ENCODE measurements around the gene MICU1. TPM values are rescaled to one million over a fixed set of nuclear protein-coding genes. Genes with fewer than 3 reads are reported as not detected.

MICU1 gene
- total RNA-seq, 1 experiment from 2014 or later = 39.4 TPM

DNA sequence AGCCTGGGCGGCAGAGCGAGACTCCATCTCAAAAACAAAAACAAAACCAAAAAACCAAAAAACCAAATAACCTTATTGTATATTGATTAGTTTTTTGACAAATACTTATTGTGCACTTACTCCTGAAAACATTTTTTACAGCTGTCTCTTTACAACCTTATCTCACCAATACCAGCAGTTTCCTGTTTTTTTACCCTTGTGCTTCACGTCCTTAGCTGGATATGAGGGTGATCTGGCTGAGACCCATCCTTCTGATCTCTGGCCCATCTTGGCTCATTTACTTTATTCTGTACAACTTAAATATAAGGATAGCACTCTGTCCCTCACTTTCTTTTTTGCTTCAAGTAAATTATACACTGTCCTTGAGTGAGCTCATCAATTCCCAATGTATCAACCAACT is 166.6 kb downstream of the MICU1 start:
- ATAC-seq = no peak
- no peak overlapping the region for H3K4me3 ChIP-seq (replicated peaks in 1 of 2; ENCODE audit: low read depth in 1 of 2, low read length in 2 of 2)
- H3K9ac ChIP-seq (ENCODE audit: low read length) = no peak overlapping the region
- no peaks in the 10 kb centered on the region for H3K27me3 ChIP-seq (ENCODE audit: insufficient read depth, low read length)
- RAD21 ChIA-PET (ENCODE audit: low non-redundant PET in 1 of 2, low total read pairs in 2 of 2, uncharacterized antibody in 2 of 2, unreplicated experiment in 2 of 2) = no interaction called here
- no peaks in the 10 kb centered on the region for H3K36me3 ChIP-seq (ENCODE audit: control insufficient read depth in 1 of 2, insufficient read depth in 2 of 2, low read length in 2 of 2)
- H3K9me2 ChIP-seq (ENCODE audit: insufficient read depth) = no peaks in the 10 kb centered on the region
- no TSS peak for BruUV-seq (replicated peaks)
- no peaks in the 10 kb centered on the region for H3K9me3 ChIP-seq (ENCODE audit: control insufficient read depth in 1 of 2, insufficient read depth in 1 of 2, low read depth in 1 of 2, low read length in 2 of 2)
- no peaks in the 10 kb centered on the region for H4K20me1 ChIP-seq (ENCODE audit: insufficient read depth)
- H2AFZ ChIP-seq (ENCODE audit: low read depth, low read length, poor library complexity, severe bottlenecking) = no peak overlapping the region
- H3K79me2 ChIP-seq (ENCODE audit: insufficient read depth, low read length) = no peaks in the 10 kb centered on the region
- H3K27ac ChIP-seq (ENCODE audit: low read depth, low read length) = no peak overlapping the region
- DNase-seq (ENCODE audit: low read depth, low spot score) = no peak
- TF ChIP-seq EZH2phosphoT487 (IDR thresholded peaks at IDR 0.05; ENCODE audit: borderline replicate concordance) (no peak), FOSL1 (IDR thresholded peaks at IDR 0.05; ENCODE audit: low read depth) (no peak), POLR2AphosphoS5 (IDR thresholded peaks at IDR 0.05; ENCODE audit: low read depth, low read length) (no peak), MAX (IDR thresholded peaks at IDR 0.05) (no peak), CTCF (IDR thresholded peaks at IDR 0.05 in 2 of 3, conservative IDR thresholded peaks at IDR 0.05 in 1 of 3; ENCODE audit: borderline replicate concordance in 1 of 3, insufficient read depth in 1 of 3, low read depth in 2 of 3, low read length in 2 of 3) (no peak), RAD21 (IDR thresholded peaks at IDR 0.05; ENCODE audit: low read depth) (no peak), POLR2A (IDR thresholded peaks at IDR 0.05; ENCODE audit: borderline replicate concordance, extremely low read depth, insufficient read depth, insufficient read length) (no peak), SIN3A (IDR thresholded peaks at IDR 0.05; ENCODE audit: low read depth) (no peak), TCF7L2 (IDR thresholded peaks at IDR 0.05; ENCODE audit: borderline replicate concordance, extremely low read depth, insufficient read depth, insufficient read length) (no peak), EZH2 (IDR thresholded peaks at IDR 0.05) (no peak), SP1 (IDR thresholded peaks at IDR 0.05; ENCODE audit: low read depth) (no peak), CBX3 (IDR thresholded peaks at IDR 0.05; ENCODE audit: low read depth) (no peak), ZFX (IDR thresholded peaks at IDR 0.05) (no peak), EGR1 (IDR thresholded peaks at IDR 0.05; ENCODE audit: low read depth) (no peak), SRF (IDR thresholded peaks at IDR 0.05; ENCODE audit: low read depth) (no peak), ZNF274 (IDR thresholded peaks at IDR 0.05; ENCODE audit: low read depth, low read length) (no peak), ELF1 (IDR thresholded peaks at IDR 0.05; ENCODE audit: borderline replicate concordance, low read depth) (no peak)
- H3K4me1 ChIP-seq (ENCODE audit: control insufficient read depth in 1 of 2, insufficient read depth in 2 of 2, low read length in 2 of 2) = no peaks in the 10 kb centered on the region
- no peak overlapping the region for H3K4me2 ChIP-seq (ENCODE audit: low read length)
- CTCF ChIA-PET = no interaction called here
- intact Hi-C loops (cut with micrococcal nuclease) = no loop called here
- POLR2A ChIA-PET = no interaction called here

Data from HCT116 (cell line).